Smooth muscle cell (in vitro differentiated cells): ENCODE results near the gene AANAT. TPM values are rescaled to one million over a fixed set of nuclear protein-coding genes. Genes with fewer than 3 reads are reported as not detected.
"Not testable (repeated sequence)": the region's sequence is repeated elsewhere in the genome, so short reads cannot be mapped to it uniquely, and the experiment has no call there.

ENCODE experiments used
- DNase-seq: peaks from one replicate; lab custom pipeline; 2025; ENCODE audit not compliant: unreplicated experiment; lab: John Stamatoyannopoulos, UW
- H2AFZ ChIP-seq: fragments of 200-600 bp; sonication (generic); 2 replicates; pipeline ENCODE4 v1.6.0; 2016; ENCODE audit warnings: antibody characterized with exemption, low read depth, mild to moderate bottlenecking
- H3F3A ChIP-seq: fragments of 200-600 bp; sonication (generic); 2 replicates; pipeline ENCODE4 v1.6.0; 2017; ENCODE audit warnings: antibody characterized with exemption, low read depth
- H3K27ac ChIP-seq: fragments of 200-600 bp; sonication (generic); 2 replicates; pipeline ENCODE4 v1.5.1; 2016; ENCODE audit warnings: low read depth, mild to moderate bottlenecking
- H3K27me3 ChIP-seq: fragments of 200-600 bp; sonication (generic); 2 replicates; pipeline ENCODE4 v1.6.1; 2016; ENCODE audit warnings: low read depth, mild to moderate bottlenecking
- H3K36me3 ChIP-seq: fragments of 200-600 bp; sonication (generic); 2 replicates; pipeline ENCODE4 v1.5.1; 2016; ENCODE audit warnings: low read depth
- H3K4me1 ChIP-seq: fragments of 200-600 bp; sonication (generic); 2 replicates; pipeline ENCODE4 v1.5.1; 2016; ENCODE audit warnings: low read depth
- H3K4me2 ChIP-seq: fragments of 200-600 bp; sonication (generic); 2 replicates; pipeline ENCODE4 v1.6.0; 2016; ENCODE audit warnings: mild to moderate bottlenecking
- H3K4me3 ChIP-seq: fragments of 200-600 bp; sonication (generic); 2 replicates; pipeline ENCODE4 v1.5.1; 2016; ENCODE audit warnings: mild to moderate bottlenecking
- H3K79me2 ChIP-seq: fragments of 200-600 bp; sonication (generic); 2 replicates; pipeline ENCODE4 v1.6.0; 2016; ENCODE audit warnings: low read depth, mild to moderate bottlenecking
- H3K9ac ChIP-seq: fragments of 200-600 bp; sonication (generic); 2 replicates; pipeline ENCODE4 v1.6.0; 2016; ENCODE audit warnings: low read depth
- H3K9me3 ChIP-seq: fragments of 200-600 bp; sonication (generic); replicated peaks from 2 replicates; pipeline ENCODE4 v1.5.1; 2016; ENCODE audit warnings: low read depth
- H4K20me1 ChIP-seq: fragments of 200-600 bp; sonication (generic); 2 replicates; pipeline ENCODE4 v1.6.0; 2016; ENCODE audit warnings: low read depth
- WGBS: methylation state at CpG from one replicate; pipeline ENCODE4 v1.1.7; 2016; ENCODE audit warnings: low lambda C conversion rate; 5-methylcytosine and 5-hydroxymethylcytosine counted together
- polyA plus RNA-seq: library from polyadenylated mRNA; unstranded; fragments of >200 nt; fragmentation: Nextera tagmentation; extraction: Ambion mirVana; gene quantifications from 2 replicates; pipeline ENCODE4 v1.2.1, GENCODE V29; 2016
- total RNA-seq: library from RNA; depleted of rRNA; stranded (reverse); fragments of >200 nt; gene quantifications from 2 replicates; pipeline ENCODE4 v1.2.3, GENCODE V29; 2014
- TF ChIP-seq, protein P1 (sequence below): fragments of 200-600 bp; sonication (generic); IDR thresholded peaks from 2 replicates; pipeline ENCODE4 v1.5.1; 2017; ENCODE audit warnings: borderline replicate concordance, mild to moderate bottlenecking, antibody characterized with exemption; ENCODE audit not compliant: insufficient read depth, poor library complexity, severe bottlenecking

AANAT gene
- total and polyA plus RNA-seq, 2 experiments from 2014 or later = not detected

DNA sequence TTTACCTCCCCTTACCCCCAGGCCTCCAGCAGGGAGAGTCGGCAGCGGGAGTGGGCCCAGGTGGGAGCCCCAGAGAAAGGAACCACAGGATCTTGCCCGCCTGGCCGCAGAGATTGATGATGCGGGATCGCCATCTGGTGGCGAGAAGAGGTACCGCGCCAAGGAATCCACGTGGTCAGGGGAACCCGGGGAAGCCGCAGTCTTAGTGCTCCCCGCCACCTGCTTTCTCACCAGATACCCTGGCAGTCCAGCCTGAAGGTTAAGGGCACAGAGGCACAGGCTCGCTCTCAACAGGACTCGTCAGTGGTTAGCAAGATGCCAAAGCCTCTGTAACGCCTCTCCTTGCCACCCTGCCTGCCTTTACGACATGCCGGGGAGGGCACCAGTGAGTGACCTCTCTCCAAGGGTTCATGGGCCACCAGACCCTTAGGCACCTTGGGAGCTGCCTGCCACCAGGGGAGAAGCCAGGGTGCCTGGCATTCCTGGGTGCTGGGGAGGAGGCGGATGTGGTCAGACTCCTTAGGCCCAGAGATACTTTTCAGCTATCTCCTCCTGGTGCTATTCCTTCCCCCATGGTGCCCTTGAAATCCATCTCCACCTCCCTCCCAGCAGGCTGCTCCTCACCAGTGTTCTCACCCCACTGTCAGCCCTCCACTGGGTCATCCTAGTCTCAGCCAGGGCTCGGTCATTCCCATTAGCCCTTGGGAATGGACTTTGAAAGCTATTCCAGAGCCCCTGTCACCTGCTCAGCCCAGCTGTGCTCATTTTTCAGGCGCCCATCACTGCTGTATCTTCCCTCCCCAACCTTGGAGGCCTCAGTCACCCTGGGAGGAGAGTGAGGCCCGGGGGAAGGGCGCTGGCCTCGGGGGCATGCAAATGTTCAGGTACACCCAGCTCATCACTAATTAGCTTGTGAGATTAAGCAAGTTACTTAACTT is 39.3 kb downstream of the AANAT start:
- H3K79me2 ChIP-seq = no peaks in the 10 kb centered on the region
- H3K9me3 ChIP-seq = no peaks in the 10 kb centered on the region
- no peak overlapping the region for H3K9ac ChIP-seq
- no peak overlapping the region for H3K27ac ChIP-seq
- H2AFZ ChIP-seq = no peak overlapping the region
- no peak overlapping the region for H3K4me3 ChIP-seq
- TF ChIP-seq, protein P1, sequence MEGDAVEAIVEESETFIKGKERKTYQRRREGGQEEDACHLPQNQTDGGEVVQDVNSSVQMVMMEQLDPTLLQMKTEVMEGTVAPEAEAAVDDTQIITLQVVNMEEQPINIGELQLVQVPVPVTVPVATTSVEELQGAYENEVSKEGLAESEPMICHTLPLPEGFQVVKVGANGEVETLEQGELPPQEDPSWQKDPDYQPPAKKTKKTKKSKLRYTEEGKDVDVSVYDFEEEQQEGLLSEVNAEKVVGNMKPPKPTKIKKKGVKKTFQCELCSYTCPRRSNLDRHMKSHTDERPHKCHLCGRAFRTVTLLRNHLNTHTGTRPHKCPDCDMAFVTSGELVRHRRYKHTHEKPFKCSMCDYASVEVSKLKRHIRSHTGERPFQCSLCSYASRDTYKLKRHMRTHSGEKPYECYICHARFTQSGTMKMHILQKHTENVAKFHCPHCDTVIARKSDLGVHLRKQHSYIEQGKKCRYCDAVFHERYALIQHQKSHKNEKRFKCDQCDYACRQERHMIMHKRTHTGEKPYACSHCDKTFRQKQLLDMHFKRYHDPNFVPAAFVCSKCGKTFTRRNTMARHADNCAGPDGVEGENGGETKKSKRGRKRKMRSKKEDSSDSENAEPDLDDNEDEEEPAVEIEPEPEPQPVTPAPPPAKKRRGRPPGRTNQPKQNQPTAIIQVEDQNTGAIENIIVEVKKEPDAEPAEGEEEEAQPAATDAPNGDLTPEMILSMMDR = peak; percentile 87
- no peaks in the 10 kb centered on the region for H3K4me1 ChIP-seq
- peaks cover 11% of the 10 kb centered on the region for H3K27me3 ChIP-seq
- H3F3A ChIP-seq = no peaks in the 10 kb centered on the region
- DNase-seq = peak; percentile 60
- WGBS = 32% methylated on average over 21 of the region's 24 CpGs
- H3K36me3 ChIP-seq = no peaks in the 10 kb centered on the region
- H3K4me2 ChIP-seq = no peak overlapping the region
- H4K20me1 ChIP-seq = no peaks in the 10 kb centered on the region

DNA sequence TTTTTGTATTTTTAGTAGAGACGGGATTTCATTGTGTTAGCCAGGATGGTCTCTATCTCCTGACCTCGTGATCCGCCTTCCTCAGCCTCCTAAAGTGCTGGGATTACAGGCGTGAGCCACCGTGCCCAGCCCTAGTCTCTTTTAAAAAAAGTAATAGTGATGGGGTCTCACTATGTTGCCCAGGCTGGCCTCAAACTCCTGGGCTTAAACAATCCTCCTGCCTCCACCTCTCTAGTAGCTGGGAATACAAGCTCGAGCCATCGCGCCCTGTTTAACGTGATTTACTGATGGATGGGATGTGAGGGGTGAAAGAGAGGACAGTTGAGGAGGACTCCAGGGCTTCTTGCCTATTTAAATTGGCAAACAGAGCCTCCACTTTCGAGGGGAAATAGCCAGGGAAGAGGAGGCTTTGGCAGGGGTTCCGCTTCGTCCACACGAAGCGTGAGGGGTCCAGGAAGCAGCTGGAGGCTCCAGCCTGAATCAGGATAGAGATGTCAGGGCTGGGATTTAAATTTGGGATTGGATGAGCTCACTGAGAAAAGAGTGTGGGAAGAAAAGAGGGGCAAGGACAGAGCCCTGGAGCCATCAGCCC is 41.2 kb downstream of the AANAT start:
- peaks cover 11% of the 10 kb centered on the region for H3K27me3 ChIP-seq
- not testable (repeated sequence) for H2AFZ ChIP-seq, H3K79me2 ChIP-seq, H3K4me2 ChIP-seq, DNase-seq, H3K4me1 ChIP-seq, H3K9me3 ChIP-seq, H3K27ac ChIP-seq, H3K36me3 ChIP-seq, H3F3A ChIP-seq, H3K4me3 ChIP-seq, H4K20me1 ChIP-seq, H3K9ac ChIP-seq
- 85% methylated on average over 14 of the region's 14 CpGs for WGBS

DNA sequence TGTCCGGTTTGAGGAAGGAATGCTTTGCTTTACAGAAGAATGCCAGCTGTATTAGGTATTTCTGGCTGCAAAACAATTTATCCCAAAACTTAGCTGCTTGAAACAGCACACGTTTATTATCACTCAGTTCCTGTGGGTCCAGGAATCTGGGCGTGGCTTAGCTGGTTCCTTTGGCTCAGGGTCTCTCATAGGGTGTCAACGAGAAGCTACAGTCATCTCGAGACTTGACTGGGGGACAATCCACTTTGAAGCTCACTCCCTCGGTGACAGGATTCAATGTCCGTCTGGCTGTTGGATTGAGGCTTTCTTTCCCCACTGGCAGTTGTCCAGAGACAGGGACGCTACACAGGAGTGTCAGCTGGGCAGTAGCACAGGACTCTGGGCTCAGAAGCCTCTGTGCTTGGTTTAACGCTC is 43.4 kb downstream of the AANAT start:
- Histone ChIP-seq H2AFZ (no peak overlapping the region), H3K36me3 (no peaks in the 10 kb centered on the region), H3K9ac (no peak overlapping the region), H3K4me2 (no peak overlapping the region), H3K79me2 (no peaks in the 10 kb centered on the region), H3K9me3 (no peaks in the 10 kb centered on the region), H4K20me1 (no peaks in the 10 kb centered on the region), H3K27ac (no peak overlapping the region), H3K27me3 (peaks cover 11% of the 10 kb centered on the region), H3K4me3 (no peak overlapping the region), H3F3A (no peaks in the 10 kb centered on the region), H3K4me1 (no peaks in the 10 kb centered on the region)
- DNase-seq = no peak
- TF ChIP-seq, protein P1 = no peak
- 47% methylated on average over 9 of the region's 9 CpGs for WGBS

- no peak overlapping the region for H3K4me3 ChIP-seq
- no peak for DNase-seq
These were observed 44.4 kb downstream of the AANAT start for GRCh38 chr17:76511668-76512365.

More at GRCh38 chr17:76511668-76512365, 44.4 kb downstream of the AANAT start:
- Histone ChIP-seq H4K20me1 (no peaks in the 10 kb centered on the region), H3K4me2 (no peak overlapping the region), H3K79me2 (no peaks in the 10 kb centered on the region), H2AFZ (no peak overlapping the region), H3K9ac (no peak overlapping the region), H3K27me3 (peaks cover 10% of the 10 kb centered on the region), H3K4me1 (no peaks in the 10 kb centered on the region), H3K27ac (no peak overlapping the region), H3K36me3 (no peaks in the 10 kb centered on the region), H3F3A (no peaks in the 10 kb centered on the region), H3K9me3 (no peaks in the 10 kb centered on the region)
- 93% methylated on average over 13 of the region's 13 CpGs for WGBS
- TF ChIP-seq, protein P1 = no peak
